Adrenal gland (tissue), 5 donors: ENCODE results near the gene SMIM45.

Experiments
- POLR2A ChIP-seq, 2 donors: fragments of 450-650 bp; IDR thresholded peaks; one replicate each; pipeline ENCODE4 v1.6.1; 2017; ENCODE audit warnings: antibody characterized with exemption in 2 of 2, mild to moderate bottlenecking in 2 of 2, moderate library complexity in 1 of 2
- TF ChIP-seq, protein P1 (sequence below), 6 experiments: fragments of 450-650 bp in 4 of 6; fragments of 200-600 bp in 2 of 6; sonication (generic) in 1 of 6; IDR thresholded peaks; 1 replicate in 5 of 6; 2 replicates in 1 of 6; pipeline versions ENCODE4 v1.5.1 to v1.8.0; 2016 to 2021; ENCODE audit warnings: antibody characterized with exemption in 6 of 6, mild to moderate bottlenecking in 2 of 6, moderate library complexity in 1 of 6
- donor health status: DM: no; HTN: no; CAD: no.

DNA sequence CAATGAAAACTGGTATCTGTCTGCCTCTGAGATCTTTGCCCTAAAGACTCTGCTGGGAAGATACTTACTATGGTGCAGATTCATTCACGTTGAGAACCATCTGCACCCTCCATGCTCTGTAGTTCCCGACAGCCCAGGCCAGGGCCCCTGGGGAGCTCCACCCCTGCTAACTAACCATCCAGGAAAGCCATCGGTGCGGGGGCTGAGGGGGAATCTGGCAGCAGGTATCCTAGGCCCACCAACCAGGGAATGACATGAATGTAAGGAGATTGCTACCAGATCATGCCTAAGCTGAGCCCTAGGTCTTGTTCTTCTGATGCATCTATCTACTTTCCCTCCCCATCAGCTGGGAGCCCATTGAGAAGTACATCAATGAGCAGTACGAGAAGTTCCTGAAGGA lies 35.3 kb downstream of the SMIM45 start:
- TF ChIP-seq POLR2A (IDR thresholded peaks at IDR 0.05) = no peak
- TF ChIP-seq, protein P1, sequence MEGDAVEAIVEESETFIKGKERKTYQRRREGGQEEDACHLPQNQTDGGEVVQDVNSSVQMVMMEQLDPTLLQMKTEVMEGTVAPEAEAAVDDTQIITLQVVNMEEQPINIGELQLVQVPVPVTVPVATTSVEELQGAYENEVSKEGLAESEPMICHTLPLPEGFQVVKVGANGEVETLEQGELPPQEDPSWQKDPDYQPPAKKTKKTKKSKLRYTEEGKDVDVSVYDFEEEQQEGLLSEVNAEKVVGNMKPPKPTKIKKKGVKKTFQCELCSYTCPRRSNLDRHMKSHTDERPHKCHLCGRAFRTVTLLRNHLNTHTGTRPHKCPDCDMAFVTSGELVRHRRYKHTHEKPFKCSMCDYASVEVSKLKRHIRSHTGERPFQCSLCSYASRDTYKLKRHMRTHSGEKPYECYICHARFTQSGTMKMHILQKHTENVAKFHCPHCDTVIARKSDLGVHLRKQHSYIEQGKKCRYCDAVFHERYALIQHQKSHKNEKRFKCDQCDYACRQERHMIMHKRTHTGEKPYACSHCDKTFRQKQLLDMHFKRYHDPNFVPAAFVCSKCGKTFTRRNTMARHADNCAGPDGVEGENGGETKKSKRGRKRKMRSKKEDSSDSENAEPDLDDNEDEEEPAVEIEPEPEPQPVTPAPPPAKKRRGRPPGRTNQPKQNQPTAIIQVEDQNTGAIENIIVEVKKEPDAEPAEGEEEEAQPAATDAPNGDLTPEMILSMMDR (IDR thresholded peaks at IDR 0.05) = no peak
